Hepatocyte (in vitro differentiated cells): ENCODE results near the gene ACAN.

Experiments used
- CTCF ChIP-seq: fragments of 200-600 bp; sonication (generic); IDR thresholded peaks from 2 replicates; pipeline ENCODE4 v1.5.1; 2016; ENCODE audit warnings: antibody characterized with exemption, mild to moderate bottlenecking; ENCODE audit not compliant: poor library complexity
- EZH2 ChIP-seq: fragments of 200-600 bp; sonication (generic); IDR thresholded peaks from 2 replicates; pipeline ENCODE4 v1.6.1; 2016; ENCODE audit warnings: antibody characterized with exemption, mild to moderate bottlenecking, borderline replicate concordance

GRCh38 chr15:88877415-88877814 is 74.2 kb downstream of the ACAN start:
- TF ChIP-seq CTCF = no peak
- TF ChIP-seq EZH2 = no peak
